GM12892 (cell line): ENCODE data around the gene ZSCAN5A.

Experiments used
- POLR2A ChIP-seq: IDR thresholded peaks from 2 replicates; pipeline ENCODE4 v1.6.1; 2011; ENCODE audit warnings: low read depth, low read length, control low read depth
- POLR2AphosphoS5 ChIP-seq: IDR thresholded peaks from 2 replicates; pipeline ENCODE4 v1.6.1; 2011; ENCODE audit warnings: low read depth, low read length, control low read depth
- TAF1 ChIP-seq: IDR thresholded peaks from 2 replicates; pipeline ENCODE4 v1.6.1; 2011; ENCODE audit warnings: low read depth, mild to moderate bottlenecking, control low read depth, low read length, borderline replicate concordance

GRCh38 chr19:56199687-56200086 lies 115.0 kb downstream of the ZSCAN5A start:
- TF ChIP-seq POLR2A = no peak
- TF ChIP-seq POLR2AphosphoS5 = no peak
- TF ChIP-seq TAF1 = no peak
